ENCODE measurements around the gene TXNRD2.
A peak's percentile ranks its signal among the peaks of the same experiment; 100 is the strongest.
"Not testable (repeated sequence)": the region's sequence is repeated elsewhere in the genome, so short reads cannot be mapped to it uniquely, and the experiment has no call there.

TXNRD2 gene

GRCh38 chr22:19844377-19845053, 97.1 kb downstream of the TXNRD2 start:
- peak; percentile 85 for DNase-seq (ENCODE audit: low spot score)

- no peak for DNase-seq (ENCODE audit: low spot score)
Measured at GRCh38 chr22:19843857-19844376, 97.7 kb downstream of the TXNRD2 start.

- no peak for DNase-seq (ENCODE audit: low spot score)
Measured at GRCh38 chr22:19843107-19843856, 98.3 kb downstream of the TXNRD2 start.

GRCh38 chr22:19842393-19843106, 99.1 kb downstream of the TXNRD2 start:
- DNase-seq (ENCODE audit: low spot score), result no peak

- DNase-seq (ENCODE audit: low spot score), result no peak
Measured at GRCh38 chr22:19841641-19842392, 99.8 kb downstream of the TXNRD2 start.

GRCh38 chr22:19840955-19841640, 100.5 kb downstream of the TXNRD2 start:
- DNase-seq (ENCODE audit: low spot score), result no peak

- no peak for DNase-seq (ENCODE audit: low spot score)
Measured at GRCh38 chr22:19840059-19840458, 101.6 kb downstream of the TXNRD2 start.

GRCh38 chr22:19837915-19838314, 103.7 kb downstream of the TXNRD2 start:
- DNase-seq (ENCODE audit: low spot score), result no peak

- DNase-seq (ENCODE audit: low spot score), result no peak
Measured at GRCh38 chr22:19836512-19836911, 105.1 kb downstream of the TXNRD2 start.

GRCh38 chr22:19834599-19834998, 107.0 kb downstream of the TXNRD2 start:
- DNase-seq (ENCODE audit: low spot score), result no peak

- DNase-seq (ENCODE audit: low spot score), result not testable (repeated sequence)
Measured at GRCh38 chr22:19833327-19833726, 108.3 kb downstream of the TXNRD2 start.

GRCh38 chr22:19832476-19833108, 109.0 kb downstream of the TXNRD2 start:
- DNase-seq (ENCODE audit: low spot score), result peak; percentile 25

GRCh38 chr22:19831979-19832378, 109.6 kb downstream of the TXNRD2 start:
- DNase-seq (ENCODE audit: low spot score), result not testable (repeated sequence)

- no peak for DNase-seq (ENCODE audit: low spot score)
Measured at GRCh38 chr22:19831016-19831415, 110.6 kb downstream of the TXNRD2 start.

GRCh38 chr22:19828035-19828401, 113.6 kb downstream of the TXNRD2 start:
- no peak for DNase-seq (ENCODE audit: low spot score)

- DNase-seq (ENCODE audit: low spot score), result no peak
Measured at GRCh38 chr22:19827341-19828034, 114.1 kb downstream of the TXNRD2 start.

- DNase-seq (ENCODE audit: low spot score), result no peak
Measured at GRCh38 chr22:19826619-19826950, 115.0 kb downstream of the TXNRD2 start.

- no peak for DNase-seq (ENCODE audit: low spot score)
Measured at GRCh38 chr22:19825904-19826618, 115.6 kb downstream of the TXNRD2 start.

Data from GM03348 (cell line).